GM12878 (cell line): ENCODE measurements around the gene PNPLA5. TPM values are rescaled to one million over a fixed set of nuclear protein-coding genes. Genes with fewer than 3 reads are reported as not detected.

Experiments
- ATAC-seq: fragments of 200-7000 bp; cut with Tn5 transposase; 3 replicates; pipeline ENCODE4 v1.9.1; 2020; ENCODE audit warnings: mild to moderate bottlenecking, moderate library complexity
- BruUV-seq: library from RNA; stranded (reverse); fragments of 400-500 nt; replicated peaks from 2 replicates; lab custom pipeline; 2021; lab: Mats Ljungman, UMichigan
- CTCF ChIA-PET: fragments of 300-600 bp; sonication (Branson Sonifier 250); formaldehyde crosslinking; extraction: SDS; loops from one replicate; lab custom pipeline; 2021; ENCODE audit warnings: inconsistent platforms; lab: Yijun Ruan, JAX
- POLR2A ChIA-PET: fragments of 350-600 bp; formaldehyde crosslinking; extraction: SDS; loops from one replicate; lab custom pipeline; 2021; ENCODE audit warnings: inconsistent platforms; lab: Charles Lee
- RAD21 ChIA-PET: fragments of 300-600 bp; sonication (Branson Sonifier 250); formaldehyde crosslinking; loops from one replicate; lab custom pipeline; 2023; ENCODE audit warnings: antibody characterized with exemption; ENCODE audit not compliant: unreplicated experiment; lab: Charles Lee
- SMC1A ChIA-PET: fragments of 300-600 bp; sonication (Branson Sonifier 250); formaldehyde crosslinking; loops from one replicate; lab custom pipeline; 2023; ENCODE audit not compliant: unreplicated experiment, uncharacterized antibody; lab: Charles Lee
- DNase-seq: peaks from one replicate; pipeline ENCODE4 v3.0.0-alpha.2; 2011; ENCODE audit warnings: low read depth, low spot score
- FAIRE-seq: peaks from 3 replicates; lab custom pipeline; 2011; peaks lifted over from hg19 to GRCh38; lab: Jason Lieb, UNC
- H2AFZ ChIP-seq: 2 replicates; pipeline ENCODE4 v1.6.0; 2011; ENCODE audit warnings: low read depth, low read length, control low read depth; ENCODE audit not compliant: control insufficient read depth
- H3K27ac ChIP-seq: 2 replicates; pipeline ENCODE4 v1.5.1; 2011; ENCODE audit warnings: control low read depth; ENCODE audit not compliant: control insufficient read depth, insufficient read depth
- H3K27me3 ChIP-seq, 2 experiments: replicated peaks in 1 of 2; 2 replicates each; pipeline versions ENCODE4 v1.6.0 to v1.6.1; 2011; ENCODE audit warnings: low read length in 1 of 2; ENCODE audit not compliant: control insufficient read depth in 2 of 2, insufficient read depth in 2 of 2
- H3K36me3 ChIP-seq, 2 experiments: 2 replicates each; pipeline ENCODE4 v1.5.1; 2011; ENCODE audit warnings: low read length in 1 of 2; ENCODE audit not compliant: control insufficient read depth in 2 of 2, insufficient read depth in 2 of 2
- H3K4me1 ChIP-seq: 2 replicates; pipeline ENCODE4 v1.6.1; 2011; ENCODE audit warnings: mild to moderate bottlenecking, low read length, moderate library complexity, mixed read lengths; ENCODE audit not compliant: control insufficient read depth, insufficient read depth
- H3K4me2 ChIP-seq: 2 replicates; pipeline ENCODE4 v1.6.0; 2011; ENCODE audit warnings: control low read depth; ENCODE audit not compliant: control insufficient read depth, insufficient read depth
- H3K4me3 ChIP-seq: fragments of 200-600 bp; sonication (generic); 2 replicates; pipeline ENCODE4 v1.5.1; 2016
- H3K79me2 ChIP-seq: 2 replicates; pipeline ENCODE4 v1.6.0; 2011; ENCODE audit warnings: low read length; ENCODE audit not compliant: control insufficient read depth, insufficient read depth
- H3K9ac ChIP-seq: 2 replicates; pipeline ENCODE4 v1.8.0; 2011; ENCODE audit warnings: low read length, control low read depth, mixed read lengths; ENCODE audit not compliant: control insufficient read depth, insufficient read depth
- H3K9me3 ChIP-seq: replicated peaks from 3 replicates; pipeline ENCODE4 v1.5.1; 2011; ENCODE audit warnings: mild to moderate bottlenecking, low read length; ENCODE audit not compliant: control insufficient read depth, insufficient read depth
- H4K20me1 ChIP-seq: 2 replicates; pipeline ENCODE4 v1.6.0; 2011; ENCODE audit not compliant: control insufficient read depth, insufficient read depth
- ATF7 ChIP-seq: fragments of 450-650 bp; IDR thresholded peaks from 2 replicates; pipeline ENCODE4 v1.6.1; 2016; ENCODE audit warnings: low read depth, mild to moderate bottlenecking
- BHLHE40 ChIP-seq, 2 experiments: fragments of 450-650 bp in 1 of 2; IDR thresholded peaks; 2 replicates each; pipeline ENCODE4 v1.6.1; 2011 to 2017; ENCODE audit warnings: low read depth in 2 of 2, borderline replicate concordance in 1 of 2, improper control_type of control experiment in 1 of 2, low read length in 1 of 2, mild to moderate bottlenecking in 1 of 2
- CBX5 ChIP-seq: sonication (generic); IDR thresholded peaks from 2 replicates; pipeline ENCODE4 v1.6.1; 2016; ENCODE audit warnings: low read depth, moderate library complexity, mild to moderate bottlenecking, inconsistent platforms
- HDAC6 ChIP-seq: fragments of 200-600 bp; sonication (generic); IDR thresholded peaks from one replicate; pipeline ENCODE4 v1.8.0; 2017; ENCODE audit warnings: antibody characterized with exemption; ENCODE audit not compliant: unreplicated experiment
- RAD21 ChIP-seq: IDR thresholded peaks from 2 replicates; pipeline ENCODE4 v1.6.1; 2011; ENCODE audit warnings: mild to moderate bottlenecking, low read depth, low read length, moderate library complexity; ENCODE audit not compliant: insufficient read depth
- SIX5 ChIP-seq: IDR thresholded peaks from 2 replicates; pipeline ENCODE4 v1.6.1; 2011; ENCODE audit warnings: mild to moderate bottlenecking, low read depth, low read length, moderate library complexity; ENCODE audit not compliant: severe bottlenecking
- TAF1 ChIP-seq: IDR thresholded peaks from 2 replicates; pipeline ENCODE4 v1.6.1; 2011; ENCODE audit warnings: mild to moderate bottlenecking, low read depth, low read length, borderline replicate concordance
- WRNIP1 ChIP-seq: IDR thresholded peaks from 2 replicates; pipeline ENCODE4 v1.6.1; 2011; ENCODE audit warnings: low read depth, low read length, improper control_type of control experiment, borderline replicate concordance
- WGBS: methylation state at CpG from one replicate; pipeline ENCODE4 v1.1.6; 2016; ENCODE audit warnings: low lambda C conversion rate; ENCODE audit not compliant: insufficient replicate concordance, insufficient coverage; ENCODE audit errors: missing lambda C conversion rate; 5-methylcytosine and 5-hydroxymethylcytosine counted together
- in situ Hi-C: fragments of 300-500 bp; cut with MboI; formaldehyde crosslinking; loops from 9 replicates; pipeline ENCODE4 v1.14.3; 2018; ENCODE audit warnings: mixed read lengths
- intact Hi-C: fragments of 100-400 bp; cut with micrococcal nuclease; formaldehyde crosslinking; loops from one replicate; pipeline ENCODE4 v1.14.2; 2022; ENCODE audit not compliant: unreplicated experiment
- polyA plus RNA-seq, 11 experiments: library from polyadenylated mRNA; depleted of rRNA in 4 of 11; unstranded in 6 of 11; stranded (reverse) in 5 of 11; fragments of >200 nt; fragmentation: Nextera tagmentation in 4 of 11; fragmentation: Illumina TruSeq in 1 of 11; extraction: Ambion mirVana in 4 of 11; extraction: Trizol in 1 of 11; gene quantifications; 1 replicate in 1 of 11; 2 replicates in 10 of 11; pipeline versions ENCODE4 v1.2.1 to v1.2.3, GENCODE V29; 2011 to 2016; ENCODE audit warnings: inconsistent platforms in 2 of 11, missing spikeins in 2 of 11, low read depth in 1 of 11
- total RNA-seq, 4 experiments: library from RNA; depleted of rRNA in 3 of 4; stranded (reverse); fragments of >200 nt in 3 of 4; fragmentation: Illumina TruSeq in 1 of 4; extraction: Trizol in 1 of 4; gene quantifications; 2 replicates each; pipeline versions ENCODE4 v1.2.1 to v1.2.3, GENCODE V29; 2013 to 2021
- TF ChIP-seq, protein P1 (sequence below): fragments of 450-650 bp; IDR thresholded peaks from 2 replicates; pipeline ENCODE4 v1.6.1; 2017; ENCODE audit warnings: low read depth, mild to moderate bottlenecking, moderate library complexity
- TF ChIP-seq, protein P2 (sequence below): fragments of 450-650 bp; IDR thresholded peaks from 2 replicates; pipeline ENCODE4 v1.6.1; 2017; ENCODE audit warnings: borderline replicate concordance
- TF ChIP-seq, protein P3 (sequence below): IDR thresholded peaks from 2 replicates; pipeline ENCODE4 v1.6.1; 2012; ENCODE audit warnings: mild to moderate bottlenecking, low read depth, low read length
- TF ChIP-seq, protein P4 (sequence below): fragments of 450-650 bp; IDR thresholded peaks from 2 replicates; pipeline ENCODE4 v1.6.1; 2017; ENCODE audit warnings: mild to moderate bottlenecking, moderate library complexity

Gene PNPLA5
- total and polyA plus RNA-seq, 10 of the 15 experiments (the other 5 are each of a cell fraction or from before 2014, with no cell fraction given) = not detected

DNA sequence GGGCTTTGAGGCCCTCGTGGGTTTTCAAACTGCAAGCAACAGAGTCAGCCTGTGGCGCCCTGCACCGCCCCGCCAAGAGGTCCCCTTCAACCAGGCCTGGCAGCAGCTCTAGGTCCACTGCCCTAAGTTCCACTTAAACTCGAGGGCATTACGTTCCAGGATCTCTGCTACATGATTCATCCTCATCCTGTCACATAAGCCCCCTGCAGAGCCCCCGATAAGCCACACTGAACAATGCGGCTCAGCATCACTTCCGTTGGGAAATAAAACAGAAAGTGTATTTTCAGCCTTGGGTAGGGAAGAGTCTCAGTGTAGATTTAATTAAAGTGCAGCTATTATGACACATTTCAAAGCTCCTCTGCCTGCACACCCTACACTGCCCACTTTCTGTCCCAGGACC, 54.1 kb downstream of the PNPLA5 start (continued):
- no peak for TF ChIP-seq TAF1
- TF ChIP-seq, protein P1, sequence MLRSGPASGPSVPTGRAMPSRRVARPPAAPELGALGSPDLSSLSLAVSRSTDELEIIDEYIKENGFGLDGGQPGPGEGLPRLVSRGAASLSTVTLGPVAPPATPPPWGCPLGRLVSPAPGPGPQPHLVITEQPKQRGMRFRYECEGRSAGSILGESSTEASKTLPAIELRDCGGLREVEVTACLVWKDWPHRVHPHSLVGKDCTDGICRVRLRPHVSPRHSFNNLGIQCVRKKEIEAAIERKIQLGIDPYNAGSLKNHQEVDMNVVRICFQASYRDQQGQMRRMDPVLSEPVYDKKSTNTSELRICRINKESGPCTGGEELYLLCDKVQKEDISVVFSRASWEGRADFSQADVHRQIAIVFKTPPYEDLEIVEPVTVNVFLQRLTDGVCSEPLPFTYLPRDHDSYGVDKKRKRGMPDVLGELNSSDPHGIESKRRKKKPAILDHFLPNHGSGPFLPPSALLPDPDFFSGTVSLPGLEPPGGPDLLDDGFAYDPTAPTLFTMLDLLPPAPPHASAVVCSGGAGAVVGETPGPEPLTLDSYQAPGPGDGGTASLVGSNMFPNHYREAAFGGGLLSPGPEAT = no peak
- TF ChIP-seq HDAC6 = no peak
- TF ChIP-seq, all 136 proteins: peak for 0

DNA sequence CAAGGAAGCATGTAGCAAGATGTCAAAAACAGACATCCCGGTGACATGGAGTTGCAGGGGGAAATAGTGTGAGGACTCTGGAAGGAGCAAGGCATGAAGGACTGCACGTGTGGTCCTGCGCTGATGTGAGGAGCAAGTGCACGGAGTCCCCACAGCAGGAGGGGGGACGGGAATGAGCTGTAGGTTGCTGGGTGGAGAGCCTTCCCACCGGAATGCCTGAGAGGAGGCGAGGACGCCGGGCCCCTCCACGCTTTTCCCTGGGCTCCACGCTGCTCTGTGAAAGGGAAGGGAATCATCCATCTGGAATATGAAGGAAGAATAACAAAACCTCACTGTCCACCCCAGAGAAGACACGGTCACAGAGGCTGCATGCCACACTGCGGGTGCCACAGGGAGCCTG, 56.1 kb downstream of the PNPLA5 start:
- no TSS peak for BruUV-seq
- Histone ChIP-seq H2AFZ (no peak overlapping the region), H3K79me2 (no peaks in the 10 kb centered on the region), H3K27me3 (peaks cover 0 to 1% of the 10 kb centered on the region in 2 experiments; a peak in 2 of 4 replicates), H3K36me3 (no peaks in the 10 kb centered on the region), H3K4me3 (no peak overlapping the region), H4K20me1 (no peaks in the 10 kb centered on the region), H3K27ac (no peak overlapping the region), H3K4me1 (no peaks in the 10 kb centered on the region), H3K4me2 (no peak overlapping the region), H3K9ac (no peak overlapping the region), H3K9me3 (no peaks in the 10 kb centered on the region)
- SMC1A ChIA-PET = no interaction called here
- ATAC-seq = no peak
- CTCF ChIA-PET = interaction anchor here (1.1 kb wide), 1 partner anchor 17 kb away, joined by 3 read pairs; no protein-coding TSS in a partner anchor
- no peak for DNase-seq
- in situ Hi-C loops (no loop called here), intact Hi-C loops (no loop called here)
- RAD21 ChIA-PET = no interaction called here
- POLR2A ChIA-PET = no interaction called here
- no peak for FAIRE-seq
- WGBS = 27% methylated on average over 13 of the region's 13 CpGs
- TF ChIP-seq, protein P2, sequence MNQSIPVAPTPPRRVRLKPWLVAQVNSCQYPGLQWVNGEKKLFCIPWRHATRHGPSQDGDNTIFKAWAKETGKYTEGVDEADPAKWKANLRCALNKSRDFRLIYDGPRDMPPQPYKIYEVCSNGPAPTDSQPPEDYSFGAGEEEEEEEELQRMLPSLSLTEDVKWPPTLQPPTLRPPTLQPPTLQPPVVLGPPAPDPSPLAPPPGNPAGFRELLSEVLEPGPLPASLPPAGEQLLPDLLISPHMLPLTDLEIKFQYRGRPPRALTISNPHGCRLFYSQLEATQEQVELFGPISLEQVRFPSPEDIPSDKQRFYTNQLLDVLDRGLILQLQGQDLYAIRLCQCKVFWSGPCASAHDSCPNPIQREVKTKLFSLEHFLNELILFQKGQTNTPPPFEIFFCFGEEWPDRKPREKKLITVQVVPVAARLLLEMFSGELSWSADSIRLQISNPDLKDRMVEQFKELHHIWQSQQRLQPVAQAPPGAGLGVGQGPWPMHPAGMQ = no peak
- TF ChIP-seq SIX5 (no peak), CBX5 (no peak), WRNIP1 (no peak), ATF7 (no peak), RAD21 (no peak), BHLHE40 (IDR thresholded peaks at IDR 0.05; ENCODE audit: borderline replicate concordance in 1 of 2, low read depth in 2 of 2, low read length in 1 of 2) (no peak)
- TF ChIP-seq, protein P3, sequence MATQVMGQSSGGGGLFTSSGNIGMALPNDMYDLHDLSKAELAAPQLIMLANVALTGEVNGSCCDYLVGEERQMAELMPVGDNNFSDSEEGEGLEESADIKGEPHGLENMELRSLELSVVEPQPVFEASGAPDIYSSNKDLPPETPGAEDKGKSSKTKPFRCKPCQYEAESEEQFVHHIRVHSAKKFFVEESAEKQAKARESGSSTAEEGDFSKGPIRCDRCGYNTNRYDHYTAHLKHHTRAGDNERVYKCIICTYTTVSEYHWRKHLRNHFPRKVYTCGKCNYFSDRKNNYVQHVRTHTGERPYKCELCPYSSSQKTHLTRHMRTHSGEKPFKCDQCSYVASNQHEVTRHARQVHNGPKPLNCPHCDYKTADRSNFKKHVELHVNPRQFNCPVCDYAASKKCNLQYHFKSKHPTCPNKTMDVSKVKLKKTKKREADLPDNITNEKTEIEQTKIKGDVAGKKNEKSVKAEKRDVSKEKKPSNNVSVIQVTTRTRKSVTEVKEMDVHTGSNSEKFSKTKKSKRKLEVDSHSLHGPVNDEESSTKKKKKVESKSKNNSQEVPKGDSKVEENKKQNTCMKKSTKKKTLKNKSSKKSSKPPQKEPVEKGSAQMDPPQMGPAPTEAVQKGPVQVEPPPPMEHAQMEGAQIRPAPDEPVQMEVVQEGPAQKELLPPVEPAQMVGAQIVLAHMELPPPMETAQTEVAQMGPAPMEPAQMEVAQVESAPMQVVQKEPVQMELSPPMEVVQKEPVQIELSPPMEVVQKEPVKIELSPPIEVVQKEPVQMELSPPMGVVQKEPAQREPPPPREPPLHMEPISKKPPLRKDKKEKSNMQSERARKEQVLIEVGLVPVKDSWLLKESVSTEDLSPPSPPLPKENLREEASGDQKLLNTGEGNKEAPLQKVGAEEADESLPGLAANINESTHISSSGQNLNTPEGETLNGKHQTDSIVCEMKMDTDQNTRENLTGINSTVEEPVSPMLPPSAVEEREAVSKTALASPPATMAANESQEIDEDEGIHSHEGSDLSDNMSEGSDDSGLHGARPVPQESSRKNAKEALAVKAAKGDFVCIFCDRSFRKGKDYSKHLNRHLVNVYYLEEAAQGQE = no peak
- TF ChIP-seq, protein P4, sequence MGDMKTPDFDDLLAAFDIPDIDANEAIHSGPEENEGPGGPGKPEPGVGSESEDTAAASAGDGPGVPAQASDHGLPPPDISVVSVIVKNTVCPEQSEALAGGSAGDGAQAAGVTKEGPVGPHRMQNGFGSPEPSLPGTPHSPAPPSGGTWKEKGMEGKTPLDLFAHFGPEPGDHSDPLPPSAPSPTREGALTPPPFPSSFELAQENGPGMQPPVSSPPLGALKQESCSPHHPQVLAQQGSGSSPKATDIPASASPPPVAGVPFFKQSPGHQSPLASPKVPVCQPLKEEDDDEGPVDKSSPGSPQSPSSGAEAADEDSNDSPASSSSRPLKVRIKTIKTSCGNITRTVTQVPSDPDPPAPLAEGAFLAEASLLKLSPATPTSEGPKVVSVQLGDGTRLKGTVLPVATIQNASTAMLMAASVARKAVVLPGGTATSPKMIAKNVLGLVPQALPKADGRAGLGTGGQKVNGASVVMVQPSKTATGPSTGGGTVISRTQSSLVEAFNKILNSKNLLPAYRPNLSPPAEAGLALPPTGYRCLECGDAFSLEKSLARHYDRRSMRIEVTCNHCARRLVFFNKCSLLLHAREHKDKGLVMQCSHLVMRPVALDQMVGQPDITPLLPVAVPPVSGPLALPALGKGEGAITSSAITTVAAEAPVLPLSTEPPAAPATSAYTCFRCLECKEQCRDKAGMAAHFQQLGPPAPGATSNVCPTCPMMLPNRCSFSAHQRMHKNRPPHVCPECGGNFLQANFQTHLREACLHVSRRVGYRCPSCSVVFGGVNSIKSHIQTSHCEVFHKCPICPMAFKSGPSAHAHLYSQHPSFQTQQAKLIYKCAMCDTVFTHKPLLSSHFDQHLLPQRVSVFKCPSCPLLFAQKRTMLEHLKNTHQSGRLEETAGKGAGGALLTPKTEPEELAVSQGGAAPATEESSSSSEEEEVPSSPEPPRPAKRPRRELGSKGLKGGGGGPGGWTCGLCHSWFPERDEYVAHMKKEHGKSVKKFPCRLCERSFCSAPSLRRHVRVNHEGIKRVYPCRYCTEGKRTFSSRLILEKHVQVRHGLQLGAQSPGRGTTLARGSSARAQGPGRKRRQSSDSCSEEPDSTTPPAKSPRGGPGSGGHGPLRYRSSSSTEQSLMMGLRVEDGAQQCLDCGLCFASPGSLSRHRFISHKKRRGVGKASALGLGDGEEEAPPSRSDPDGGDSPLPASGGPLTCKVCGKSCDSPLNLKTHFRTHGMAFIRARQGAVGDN = no peak
